ENCODE data around the gene ZNF75A. TPM values are rescaled to one million over a fixed set of nuclear protein-coding genes. Genes with fewer than 3 reads are reported as not detected.

The ZNF75A gene
- total and polyA plus RNA-seq, 2 experiments from 2014 or later: 29.6 to 36.9 TPM

GRCh38 chr16:3264137-3265036 is 40.9 kb upstream of the ZNF75A start (continued):
- TF ChIP-seq ZNF462 (CRISPR knock-in tag; IDR thresholded peaks at IDR 0.05) (no peak), JUNB (IDR thresholded peaks at IDR 0.05; ENCODE audit: unreplicated experiment) (no peak)

- Histone ChIP-seq H3K4me1 (ENCODE audit: insufficient read depth) (no peaks in the 10 kb centered on the region), H3K79me2 (replicated peaks; ENCODE audit: insufficient read depth) (no peaks in the 10 kb centered on the region), H3K9me2 (ENCODE audit: insufficient read depth) (peaks cover 12% of the 10 kb centered on the region; the same call in 1 of the 2 replicates), H3K27ac (ENCODE audit: low read depth) (no peak overlapping the region), H2AFZ (no peak overlapping the region), H4K20me1 (replicated peaks; ENCODE audit: insufficient read depth) (no peaks in the 10 kb centered on the region), H3F3A (replicated peaks; ENCODE audit: low read depth) (peaks cover 11% of the 10 kb centered on the region), H3K4me3 (no peak overlapping the region), H3K4me2 (no peak overlapping the region), H3K36me3 (ENCODE audit: insufficient read depth) (no peaks in the 10 kb centered on the region), H3K27me3 (ENCODE audit: insufficient read depth) (peaks cover 10% of the 10 kb centered on the region)
- peaks cover 7% of the 10 kb centered on the region; the same call in 2 of the 3 replicates for H3K36me3 Mint-ChIP-seq (ENCODE audit: low read depth)
- H3K9me3 Mint-ChIP-seq: peaks cover 74% of the 10 kb centered on the region
- no peak overlapping the region for H3K4me3 Mint-ChIP-seq
- peaks cover 20% of the 10 kb centered on the region for H3K27me3 Mint-ChIP-seq (ENCODE audit: insufficient read depth, low read depth, poor library complexity)
- TF ChIP-seq ZNF331 (CRISPR knock-in tag; IDR thresholded peaks at IDR 0.05; ENCODE audit: low read depth): no peak
- TF ChIP-seq CTCF (conservative IDR thresholded peaks at IDR 0.05; ENCODE audit: low read depth in 2 of 2): peak; percentile 68 to 72
- H3K4me1 Mint-ChIP-seq: peaks cover 3% of the 10 kb centered on the region; the same call in 1 of the 3 replicates
- ATAC-seq (no peak), DNase-seq (ENCODE audit: low spot score) (peak; percentile 66)
- H3K27ac Mint-ChIP-seq: no peak overlapping the region
Measured at GRCh38 chr16:3266873-3267537, 38.3 kb upstream of the ZNF75A start.
